Upper lobe of left lung (tissue), 6 donors: ENCODE measurements around the gene METTL15. TPM values are rescaled to one million over a fixed set of nuclear protein-coding genes. Genes with fewer than 3 reads are reported as not detected.

Experiments used
- ATAC-seq, 2 donors: fragments of 200-7000 bp; cut with Tn5 transposase; one replicate each; pipeline ENCODE4 v1.9.1; 2022; ENCODE audit warnings: mild to moderate bottlenecking in 2 of 2, moderate library complexity in 2 of 2; ENCODE audit not compliant: low FRiP score in 2 of 2
- DNase-seq, 2 donors: peaks; one replicate each; pipeline ENCODE4 v3.0.0-alpha.2; 2019 to 2020
- H3K27ac ChIP-seq, 4 donors: fragments of 200-600 bp; sonication (generic); one replicate each; pipeline ENCODE4 v1.5.1; 2016 to 2019
- H3K27me3 ChIP-seq, 4 donors: fragments of 200-600 bp; sonication (generic); one replicate each; pipeline ENCODE4 v1.5.1; 2017 to 2019
- H3K36me3 ChIP-seq, 4 donors: fragments of 200-600 bp; sonication (generic); one replicate each; pipeline ENCODE4 v1.5.1; 2016 to 2019
- H3K4me1 ChIP-seq, 4 donors: fragments of 200-600 bp; sonication (generic); one replicate each; pipeline ENCODE4 v1.5.1; 2018 to 2019
- H3K4me3 ChIP-seq, 4 donors: fragments of 200-600 bp; sonication (generic); one replicate each; pipeline ENCODE4 v1.5.1; 2017 to 2019; ENCODE audit warnings: mild to moderate bottlenecking in 2 of 4, moderate library complexity in 1 of 4
- H3K9me3 ChIP-seq, 4 donors: fragments of 200-600 bp; sonication (generic); one replicate each; pipeline ENCODE4 v1.5.1; 2018 to 2019
- CTCF ChIP-seq, 6 experiments: fragments of 450-650 bp in 4 of 6; fragments of 200-600 bp in 2 of 6; sonication (generic) in 2 of 6; IDR thresholded peaks; one replicate each; pipeline ENCODE4 v1.5.1; 2016 to 2019; ENCODE audit warnings: antibody characterized with exemption in 6 of 6
- EP300 ChIP-seq, 4 donors: sonication (generic); formaldehyde crosslinking; IDR thresholded peaks; one replicate each; pipeline ENCODE4 v1.5.1; 2017; ENCODE audit warnings: antibody characterized with exemption in 4 of 4, control low read depth in 2 of 4
- POLR2A ChIP-seq, 4 donors: fragments of 450-650 bp; IDR thresholded peaks; one replicate each; pipeline ENCODE4 v1.5.1; 2016 to 2017; ENCODE audit warnings: antibody characterized with exemption in 4 of 4, mild to moderate bottlenecking in 2 of 4
- POLR2AphosphoS5 ChIP-seq, 2 donors: sonication (generic); formaldehyde crosslinking; IDR thresholded peaks; one replicate each; pipeline ENCODE4 v1.5.1; 2017; ENCODE audit warnings: antibody characterized with exemption in 2 of 2
- WGBS, 2 donors: methylation state at CpG; one replicate each; pipeline ENCODE4 v1.1.5; 2017 to 2018; 5-methylcytosine and 5-hydroxymethylcytosine counted together
- total RNA-seq, 6 donors: library from RNA; depleted of rRNA in 4 of 6; stranded (reverse); fragments of >200 nt in 4 of 6; gene quantifications; one replicate each; pipeline versions ENCODE4 v1.1.0 to v1.2.1, GENCODE V29; 2016 to 2021
- donor health status: DM: no; HTN: no; CAD: no; lungs with moderate emphysema.
- donor health status: DM: no; HTN: yes; CAD: no; lungs with severe emphysema.

The METTL15 gene
- total RNA-seq, 6 donors from 2014 or later, result 3.0 to 24.1 (median 11.2) TPM

- 0 to 1% methylated on average over 21 to 31 of the region's 31 CpGs for WGBS, 2 donors
- Histone ChIP-seq H3K27me3 (no peaks in the 10 kb centered on the region), H3K27ac (peak overlapping the region; percentile 81 to 89 (median 87)), H3K9me3 (no peaks in the 10 kb centered on the region), H3K4me3 (peak overlapping the region; percentile 43 to 76 (median 60)), H3K36me3 (peaks cover 0 to 16% (median 0%) of the 10 kb centered on the region in 4 donors), H3K4me1 (peaks cover 25 to 44% (median 36%) of the 10 kb centered on the region in 4 donors)
- ATAC-seq (peak; percentile 76 to 78), DNase-seq (peak; percentile 21 to 82)
- TF ChIP-seq POLR2AphosphoS5 (IDR thresholded peaks at IDR 0.05), result peak; percentile 70 to 81
- TF ChIP-seq EP300 (IDR thresholded peaks at IDR 0.05), result no peak
- peak in 1 of 6 experiments; percentile 6 for TF ChIP-seq CTCF (IDR thresholded peaks at IDR 0.05)
- peak in 2 of 4 donors; percentile 39 to 56 for TF ChIP-seq POLR2A (IDR thresholded peaks at IDR 0.05)
Measured at GRCh38 chr11:28110108-28110820, 2.1 kb downstream of the METTL15 start.

GRCh38 chr11:28110821-28111200 is 2.6 kb downstream of the METTL15 start:
- TF ChIP-seq POLR2A (IDR thresholded peaks at IDR 0.05) (no peak), EP300 (IDR thresholded peaks at IDR 0.05) (no peak), CTCF (IDR thresholded peaks at IDR 0.05) (no peak), POLR2AphosphoS5 (IDR thresholded peaks at IDR 0.05) (no peak)
- Histone ChIP-seq H3K36me3 (peaks cover 0 to 21% (median 0%) of the 10 kb centered on the region in 4 donors), H3K4me3 (peak overlapping the region; percentile 43 to 76 (median 60)), H3K4me1 (peaks cover 25 to 44% (median 36%) of the 10 kb centered on the region in 4 donors), H3K9me3 (no peaks in the 10 kb centered on the region), H3K27ac (peak overlapping the region; percentile 81 to 89 (median 87)), H3K27me3 (no peaks in the 10 kb centered on the region)
- DNase-seq, result no peak
- no peak for ATAC-seq

- Histone ChIP-seq H3K4me1 (peaks cover 11 to 30% (median 21%) of the 10 kb centered on the region in 4 donors), H3K9me3 (no peaks in the 10 kb centered on the region), H3K27me3 (no peaks in the 10 kb centered on the region), H3K27ac (no peak overlapping the region), H3K36me3 (peaks cover 0 to 25% (median 3%) of the 10 kb centered on the region in 4 donors), H3K4me3 (no peak overlapping the region)
- 94 to 98% methylated on average over 4 of the region's 4 CpGs for WGBS, 2 donors
- TF ChIP-seq CTCF (IDR thresholded peaks at IDR 0.05) (no peak), EP300 (IDR thresholded peaks at IDR 0.05) (no peak), POLR2A (IDR thresholded peaks at IDR 0.05) (no peak), POLR2AphosphoS5 (IDR thresholded peaks at IDR 0.05) (no peak)
- no peak for ATAC-seq
- DNase-seq, result no peak
Measured at GRCh38 chr11:28114116-28114515, 5.9 kb downstream of the METTL15 start.

- ATAC-seq, result no peak
Measured at GRCh38 chr11:28114731-28115130, 6.5 kb downstream of the METTL15 start.

More at GRCh38 chr11:28114731-28115130, 6.5 kb downstream of the METTL15 start:
- TF ChIP-seq POLR2AphosphoS5 (IDR thresholded peaks at IDR 0.05) (no peak), EP300 (IDR thresholded peaks at IDR 0.05) (no peak), POLR2A (IDR thresholded peaks at IDR 0.05) (no peak), CTCF (IDR thresholded peaks at IDR 0.05) (no peak)
- Histone ChIP-seq H3K9me3 (no peaks in the 10 kb centered on the region), H3K4me1 (peaks cover 6 to 23% (median 15%) of the 10 kb centered on the region in 4 donors), H3K27ac (no peak overlapping the region), H3K27me3 (no peaks in the 10 kb centered on the region), H3K36me3 (peaks cover 0 to 25% (median 3%) of the 10 kb centered on the region in 4 donors), H3K4me3 (no peak overlapping the region)
- DNase-seq, result no peak
- WGBS, 2 donors, result 78 to 88% methylated on average over 1 of the region's 1 CpG
